Stimulated activated CD8-positive, alpha-beta memory T cell treated with anti-CD3 and anti-CD28 coated beads, Interleukin-4, amount 100 ng/mL, for 4 hours (primary cell): ENCODE measurements around the gene TUBA1C.
"Not testable (repeated sequence)": the region's sequence is repeated elsewhere in the genome, so short reads cannot be mapped to it uniquely, and the experiment has no call there.

ENCODE experiments used
- DNase-seq, 2 donors: peaks; one replicate each; pipeline ENCODE4 v3.0.0-alpha.2; 2020; ENCODE audit warnings: low read depth in 2 of 2, low spot score in 1 of 2

Gene TUBA1C

GRCh38 chr12:49305762-49306510 is 41.1 kb downstream of the TUBA1C start:
- DNase-seq: no peak

GRCh38 chr12:49309386-49309785 is 44.5 kb downstream of the TUBA1C start:
- no peak for DNase-seq

GRCh38 chr12:49310451-49311000 is 45.6 kb downstream of the TUBA1C start:
- not testable (repeated sequence) for DNase-seq

GRCh38 chr12:49314811-49315210 is 49.9 kb downstream of the TUBA1C start:
- no peak for DNase-seq

GRCh38 chr12:49317118-49317517 is 52.2 kb downstream of the TUBA1C start:
- DNase-seq: not testable (repeated sequence)

- not testable (repeated sequence) for DNase-seq
These were observed 55.7 kb downstream of the TUBA1C start for GRCh38 chr12:49320411-49321103.

- DNase-seq: no peak
These were observed 57.5 kb downstream of the TUBA1C start for GRCh38 chr12:49322367-49322707.

GRCh38 chr12:49322708-49323523 is 58.0 kb downstream of the TUBA1C start, which contains the start of gene TROAP:
Gene TROAP, plus strand, starts transcription at chr12:49323255. Its CDS starts 354 bp downstream, at chr12:49323609.
- peak; percentile 89 to 94 for DNase-seq

GRCh38 chr12:49323524-49324097 is 58.7 kb downstream of the TUBA1C start:
- DNase-seq: no peak
